ENCODE results near the gene CITED2.

CITED2 gene

DNA sequence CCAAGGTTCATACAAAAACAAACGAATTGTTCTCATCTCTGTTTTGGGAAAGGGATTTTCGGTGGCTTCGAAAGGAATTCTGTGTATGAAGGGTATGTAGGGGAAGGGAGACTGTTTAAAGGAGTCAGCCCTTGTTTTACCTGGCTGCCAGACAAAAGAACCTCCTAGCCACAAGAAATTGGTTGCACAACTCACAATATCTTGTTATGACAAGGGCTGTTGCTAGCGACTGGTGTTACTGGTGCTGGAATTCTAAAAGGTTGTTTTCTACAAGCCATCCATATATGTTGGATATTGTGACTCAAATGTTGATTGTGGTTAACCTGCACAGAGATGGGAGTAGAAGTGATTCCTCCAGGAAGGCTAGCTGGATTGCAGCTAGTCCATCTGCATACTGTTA, 34.6 kb upstream of the CITED2 start:
- TF ChIP-seq, protein P1, sequence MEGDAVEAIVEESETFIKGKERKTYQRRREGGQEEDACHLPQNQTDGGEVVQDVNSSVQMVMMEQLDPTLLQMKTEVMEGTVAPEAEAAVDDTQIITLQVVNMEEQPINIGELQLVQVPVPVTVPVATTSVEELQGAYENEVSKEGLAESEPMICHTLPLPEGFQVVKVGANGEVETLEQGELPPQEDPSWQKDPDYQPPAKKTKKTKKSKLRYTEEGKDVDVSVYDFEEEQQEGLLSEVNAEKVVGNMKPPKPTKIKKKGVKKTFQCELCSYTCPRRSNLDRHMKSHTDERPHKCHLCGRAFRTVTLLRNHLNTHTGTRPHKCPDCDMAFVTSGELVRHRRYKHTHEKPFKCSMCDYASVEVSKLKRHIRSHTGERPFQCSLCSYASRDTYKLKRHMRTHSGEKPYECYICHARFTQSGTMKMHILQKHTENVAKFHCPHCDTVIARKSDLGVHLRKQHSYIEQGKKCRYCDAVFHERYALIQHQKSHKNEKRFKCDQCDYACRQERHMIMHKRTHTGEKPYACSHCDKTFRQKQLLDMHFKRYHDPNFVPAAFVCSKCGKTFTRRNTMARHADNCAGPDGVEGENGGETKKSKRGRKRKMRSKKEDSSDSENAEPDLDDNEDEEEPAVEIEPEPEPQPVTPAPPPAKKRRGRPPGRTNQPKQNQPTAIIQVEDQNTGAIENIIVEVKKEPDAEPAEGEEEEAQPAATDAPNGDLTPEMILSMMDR (IDR thresholded peaks at IDR 0.05; ENCODE audit: low read depth, low read length), result no peak
- no peak overlapping the region for H3K4me3 ChIP-seq (ENCODE audit: low read depth, low read length)

DNA sequence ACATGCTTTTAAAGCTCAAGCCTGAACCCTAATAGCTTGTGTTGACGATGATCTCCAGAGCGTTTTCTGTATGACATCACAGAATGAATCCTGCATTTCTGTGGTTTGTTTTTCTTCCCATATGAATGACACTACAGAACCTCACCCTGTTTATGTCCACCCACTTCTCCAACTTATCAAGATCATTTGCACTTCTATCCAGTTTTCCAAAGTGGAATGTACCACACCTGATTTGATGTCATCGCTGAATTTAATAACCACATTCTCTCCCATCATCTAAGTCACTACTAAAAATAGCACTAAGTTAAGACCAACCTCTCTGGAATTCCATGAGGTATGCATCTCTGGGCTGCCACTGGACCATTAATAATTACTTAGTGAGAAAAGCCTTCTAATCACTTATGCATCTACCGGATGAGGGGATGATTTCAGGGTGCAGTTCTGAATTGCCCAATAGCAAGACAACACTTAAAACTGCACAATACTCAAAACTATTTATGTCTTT, 33.3 kb upstream of the CITED2 start:
- TF ChIP-seq, protein P1 (IDR thresholded peaks at IDR 0.05; ENCODE audit: low read depth, low read length), result no peak
- H3K4me3 ChIP-seq (ENCODE audit: low read depth, low read length), result no peak overlapping the region

DNA sequence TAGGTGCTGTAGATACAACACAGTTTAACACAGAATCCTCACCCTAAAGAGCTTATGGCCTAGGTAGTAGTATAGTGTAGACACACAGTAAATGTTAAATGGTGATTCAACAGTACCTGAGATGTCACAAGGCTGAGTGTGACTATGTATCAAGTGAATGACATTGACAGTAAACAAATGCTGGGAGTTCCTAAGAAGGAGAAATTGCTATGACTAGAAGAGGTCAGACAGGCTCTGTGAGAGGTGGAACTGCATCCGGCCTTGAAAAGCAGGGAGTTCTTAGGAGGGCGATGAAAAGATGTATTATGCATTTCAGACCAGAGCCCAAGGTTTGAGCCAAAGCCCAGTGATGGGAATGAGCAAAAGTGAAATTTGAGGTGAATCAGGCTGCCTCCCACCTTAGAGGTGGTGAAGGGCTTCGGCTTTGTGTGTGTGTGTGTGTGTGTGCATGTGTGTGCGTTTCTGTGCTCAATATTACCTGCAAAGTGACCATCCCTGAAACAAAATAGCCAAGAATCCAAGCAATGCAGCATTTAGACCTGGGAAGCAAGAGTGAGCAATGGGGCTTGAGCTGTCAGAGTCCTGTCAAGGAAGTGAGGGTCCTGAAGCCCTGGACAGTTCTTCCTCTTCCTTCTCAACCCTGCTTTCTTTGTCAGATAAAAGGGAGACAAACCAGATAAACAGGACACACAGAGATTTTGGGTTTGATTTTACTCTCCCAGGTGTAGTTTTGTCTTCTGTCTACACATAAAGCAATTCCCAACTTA, 32.3 kb upstream of the CITED2 start:
- TF ChIP-seq, protein P1 (IDR thresholded peaks at IDR 0.05; ENCODE audit: low read depth, low read length), result no peak
- no peak overlapping the region for H3K4me3 ChIP-seq (ENCODE audit: low read depth, low read length)

DNA sequence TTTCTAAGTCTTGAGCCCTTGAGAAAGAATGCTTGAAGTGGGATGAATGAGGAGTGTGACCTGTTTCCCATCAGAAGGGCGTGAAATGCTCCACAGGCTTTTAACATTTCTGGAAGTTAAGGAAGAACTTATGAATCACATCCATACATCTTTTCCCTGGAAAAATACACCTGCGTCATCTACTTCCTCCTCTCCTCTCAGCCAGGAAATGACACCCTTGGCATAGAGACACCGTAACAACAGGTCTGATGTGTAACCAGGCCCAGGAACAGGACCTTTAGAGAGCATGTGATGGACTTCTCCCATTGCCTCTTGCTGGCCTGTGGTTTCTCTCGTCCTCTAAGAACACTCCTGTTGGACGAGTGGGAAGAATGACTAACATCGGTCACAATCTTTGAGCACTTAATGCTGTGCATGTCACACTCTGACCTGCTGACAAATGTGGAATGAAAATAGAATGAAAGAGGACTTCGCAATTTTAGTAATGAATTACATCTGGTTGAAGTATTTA, 28.5 kb upstream of the CITED2 start:
- TF ChIP-seq, protein P1 (IDR thresholded peaks at IDR 0.05; ENCODE audit: low read depth, low read length), result no peak
- no peak overlapping the region for H3K4me3 ChIP-seq (ENCODE audit: low read depth, low read length)

DNA sequence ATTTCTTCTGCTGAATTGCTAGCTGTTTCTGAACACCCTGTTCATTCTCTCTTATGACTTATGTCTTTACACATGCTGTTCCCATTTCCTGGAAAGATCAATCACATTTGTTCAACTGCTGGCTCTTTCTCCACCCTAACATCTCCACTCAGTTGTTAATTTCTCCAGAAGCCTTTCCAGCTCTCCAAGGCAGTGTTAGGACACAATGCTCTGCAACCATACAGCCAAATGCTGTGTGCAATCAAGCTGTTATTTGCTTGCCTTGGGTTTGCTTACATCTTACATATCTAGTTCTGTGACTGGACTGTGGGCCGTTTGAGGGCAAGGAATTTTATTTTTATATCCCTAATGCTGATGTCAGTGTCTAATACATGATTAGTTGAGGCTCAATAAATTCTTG, 24.2 kb upstream of the CITED2 start:
- no peak overlapping the region for H3K4me3 ChIP-seq (ENCODE audit: low read depth, low read length)
- TF ChIP-seq, protein P1 (IDR thresholded peaks at IDR 0.05; ENCODE audit: low read depth, low read length), result no peak

DNA sequence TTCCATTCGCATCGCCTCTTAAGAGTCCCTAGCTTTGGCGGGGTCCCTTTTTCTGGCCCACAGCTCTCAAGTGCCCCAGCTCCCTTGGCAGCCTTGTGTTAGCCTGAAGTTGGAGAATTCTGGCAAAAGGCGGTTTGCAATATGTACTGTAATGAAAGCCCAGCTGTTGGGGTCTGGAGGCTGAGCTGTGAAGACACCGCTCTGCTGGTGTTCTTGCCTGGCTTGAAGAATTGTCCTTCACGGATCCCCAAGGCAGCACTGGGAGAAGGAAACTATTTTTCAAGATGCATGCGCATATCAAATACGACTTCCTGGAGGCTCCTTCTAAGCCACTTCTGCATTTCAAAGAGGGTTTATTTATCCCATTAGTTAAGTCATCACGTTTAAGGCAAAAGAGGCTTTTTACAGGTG, 21.4 kb upstream of the CITED2 start:
- TF ChIP-seq, protein P1 (IDR thresholded peaks at IDR 0.05; ENCODE audit: low read depth, low read length), result no peak
- H3K4me3 ChIP-seq (ENCODE audit: low read depth, low read length), result no peak overlapping the region

DNA sequence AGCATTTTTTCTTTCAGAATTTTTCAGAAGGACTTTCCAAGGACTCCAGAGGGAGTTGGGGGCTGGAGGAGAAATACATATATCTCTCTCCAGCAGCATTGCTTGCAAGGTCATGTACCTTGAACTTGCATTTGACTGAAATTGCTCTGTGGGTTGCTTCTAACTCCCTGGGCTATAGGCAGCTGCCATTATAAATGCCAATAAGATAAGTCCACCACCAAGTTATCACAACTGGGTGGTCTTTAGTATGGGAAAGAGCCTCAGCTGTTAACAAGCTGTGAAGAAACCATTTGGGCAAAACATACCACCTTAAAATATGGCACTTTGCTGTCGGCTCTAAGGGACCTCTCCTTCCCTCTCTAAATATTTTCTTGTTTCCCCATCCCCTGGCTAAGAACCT, 20.9 kb upstream of the CITED2 start:
- no peak overlapping the region for H3K4me3 ChIP-seq (ENCODE audit: low read depth, low read length)
- TF ChIP-seq, protein P1 (IDR thresholded peaks at IDR 0.05; ENCODE audit: low read depth, low read length), result no peak
